A172 (cell line): Measurements from ENCODE around the gene LTBP3. TPM values are rescaled to one million over a fixed set of nuclear protein-coding genes. Genes with fewer than 3 reads are reported as not detected.
A peak's percentile ranks its signal among the peaks of the same experiment; 100 is the strongest.

Experiments
- DNase-seq: peaks from one replicate; pipeline ENCODE4 v3.0.0-alpha.2; 2015; ENCODE audit warnings: low spot score
- total RNA-seq: library from RNA; depleted of rRNA; stranded (reverse); fragments of >200 nt; shearing (Covaris generic); gene quantifications from 2 replicates; pipeline ENCODE4 v1.2.3, GENCODE V29; 2014

Gene LTBP3
- total RNA-seq, 1 experiment from 2014 or later = 25.6 TPM

DNA sequence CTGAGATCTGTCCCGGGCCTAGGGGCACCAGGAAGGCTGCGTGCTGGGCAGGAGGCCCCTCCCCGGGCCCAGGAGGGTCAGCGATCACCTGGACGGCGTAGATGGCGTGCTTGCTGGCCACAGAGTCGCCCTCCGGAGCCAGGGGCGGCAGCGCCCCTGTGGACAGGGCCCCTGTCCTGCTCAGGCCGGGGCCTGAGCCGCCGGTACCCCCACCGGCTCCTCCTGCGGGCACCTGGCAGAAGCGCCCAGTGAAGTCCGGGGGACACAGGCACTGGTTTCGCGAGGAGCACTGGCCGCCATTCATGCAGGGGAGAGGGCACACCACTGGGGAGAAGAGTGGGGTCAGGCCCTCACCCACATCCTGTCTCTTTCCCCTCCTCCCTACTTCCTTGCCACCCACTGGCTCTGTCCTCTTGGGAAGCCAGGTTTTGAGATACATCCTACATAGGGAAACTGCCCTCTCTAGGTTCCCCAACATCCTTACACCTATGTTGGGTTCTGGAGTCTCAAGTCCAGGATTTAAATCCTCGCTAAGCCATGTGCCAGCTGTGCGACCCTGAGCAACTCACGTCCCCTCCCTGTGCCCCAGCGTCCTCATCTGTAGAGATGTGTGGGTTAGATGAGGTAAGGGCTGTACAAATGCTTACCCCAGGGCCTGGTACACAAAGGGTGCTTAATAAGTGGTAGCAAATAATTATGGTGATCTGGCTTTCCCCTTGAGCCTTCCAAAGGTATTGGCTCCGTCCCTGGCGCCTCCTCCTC lies 3.9 kb downstream of the LTBP3 start:
- DNase-seq = no peak

DNA sequence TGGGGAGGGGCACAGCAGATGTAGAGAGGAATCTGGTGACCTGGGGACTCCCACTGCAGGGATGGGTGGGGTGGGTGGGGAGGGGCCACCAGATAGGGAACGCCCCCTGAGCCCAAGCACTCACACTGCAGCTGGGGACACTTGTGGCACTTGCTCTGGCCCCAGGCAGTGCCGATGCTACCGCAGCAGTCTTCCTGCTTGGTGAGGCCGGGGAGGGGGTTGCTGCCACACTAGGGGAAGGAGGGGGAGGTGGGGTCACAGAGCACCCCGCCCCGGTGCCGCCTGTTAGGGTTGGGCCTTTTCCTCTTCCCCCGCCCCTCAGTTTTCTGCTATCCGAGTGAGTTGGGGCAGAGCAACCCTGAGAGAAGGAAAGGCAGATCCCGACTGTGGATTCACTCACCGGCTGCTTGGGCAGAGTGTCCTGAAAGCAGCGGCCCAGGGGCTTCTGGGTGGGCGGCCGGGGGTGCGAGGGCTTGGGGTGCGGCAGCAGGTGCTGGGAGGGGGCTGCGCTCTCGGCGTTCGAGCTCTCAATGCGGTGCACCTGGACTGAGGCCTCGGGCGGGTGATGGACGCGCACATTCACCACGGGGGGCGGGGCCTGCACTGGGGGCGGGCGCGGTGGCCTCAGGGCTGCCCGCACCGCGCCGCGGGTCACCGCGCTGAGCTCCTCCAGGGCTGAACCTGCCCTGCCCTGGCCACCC lies 4.7 kb downstream of the LTBP3 start:
- DNase-seq = no peak

DNA sequence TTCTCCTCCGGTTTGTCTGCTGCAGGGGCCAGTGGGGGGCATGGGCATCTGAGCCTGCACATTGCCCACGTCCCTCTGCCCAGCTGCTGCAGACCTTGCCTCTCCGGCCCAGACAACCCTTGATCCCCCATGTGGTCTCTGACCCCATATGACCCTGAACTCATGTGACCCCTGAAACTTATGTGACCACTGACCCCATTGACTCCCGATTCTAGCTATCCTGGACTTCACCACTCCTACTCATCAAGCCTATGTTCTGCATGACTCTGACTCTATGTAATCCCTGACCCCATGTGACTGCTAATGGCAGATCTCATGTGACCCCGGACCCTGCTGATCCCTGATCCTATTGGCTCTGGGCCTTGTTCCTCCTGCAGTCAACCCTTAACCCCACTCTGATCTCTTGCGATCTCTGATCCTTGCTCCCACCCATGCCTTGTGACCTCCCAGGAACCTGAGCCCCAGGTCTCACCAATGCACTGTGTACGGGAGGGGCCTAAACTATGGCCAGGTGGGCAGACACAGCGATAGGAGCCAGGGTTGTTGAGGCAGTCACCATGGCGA lies 5.7 kb downstream of the LTBP3 start:
- DNase-seq = no peak

DNA sequence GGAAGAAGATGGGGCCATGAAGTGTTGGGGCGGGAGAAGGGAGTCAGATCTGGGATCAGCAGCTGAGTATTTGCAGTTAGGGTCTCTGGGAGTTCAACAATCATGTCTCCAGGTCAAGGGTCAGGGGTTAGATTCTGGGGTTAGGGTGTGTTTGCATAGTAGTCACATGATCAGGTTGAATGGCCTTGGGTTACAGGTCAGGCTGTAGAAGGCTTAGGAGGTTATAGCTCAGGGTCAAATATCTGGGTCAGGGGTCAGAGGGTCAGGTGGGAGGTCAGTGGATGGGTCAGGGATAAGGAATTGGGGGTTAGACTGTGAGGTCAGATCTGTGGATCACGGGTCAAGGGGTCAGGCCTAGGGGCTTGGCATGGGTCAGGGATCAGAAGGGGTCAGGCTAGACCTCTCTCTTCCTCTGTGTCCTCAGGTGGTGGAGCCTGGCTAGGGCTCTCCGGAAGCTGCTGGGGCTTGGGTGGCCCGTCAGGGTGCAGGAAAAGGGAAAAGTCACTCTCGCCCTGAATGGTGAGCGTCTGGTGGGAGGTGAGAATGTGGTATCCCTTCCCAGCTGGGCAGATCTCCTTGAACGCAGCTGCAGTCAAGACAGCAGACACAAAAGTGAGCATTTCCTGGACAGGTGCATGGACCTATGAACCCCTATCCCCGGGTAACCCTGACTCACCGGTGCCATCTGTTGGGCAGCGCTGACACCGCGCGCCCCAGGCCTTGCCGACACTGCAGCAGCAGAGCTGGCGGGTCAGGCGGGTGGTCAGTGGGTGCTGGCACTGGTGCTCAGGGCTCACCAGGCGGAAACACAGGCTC lies 6.4 kb downstream of the LTBP3 start:
- peak; percentile 48 for DNase-seq

DNA sequence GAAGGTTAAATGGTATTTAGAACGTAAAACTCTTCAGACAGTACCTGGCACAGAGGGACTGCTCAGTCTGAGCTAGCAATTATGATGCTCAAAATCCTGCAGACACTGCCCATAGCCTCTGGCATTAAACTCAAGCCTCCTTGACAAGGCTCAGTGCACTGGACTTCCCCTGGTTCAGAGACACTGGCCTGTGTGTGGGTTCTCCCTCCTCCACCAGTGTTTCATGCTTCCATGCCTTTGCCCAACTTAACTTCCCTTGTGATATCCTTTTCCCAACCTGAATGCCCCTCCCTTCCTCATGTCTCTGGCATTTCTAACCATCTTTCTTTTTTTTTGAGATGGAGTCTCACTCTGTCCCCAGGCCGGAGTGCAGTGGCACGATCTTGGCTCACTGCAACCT lies 9.1 kb downstream of the LTBP3 start:
- DNase-seq = no peak

DNA sequence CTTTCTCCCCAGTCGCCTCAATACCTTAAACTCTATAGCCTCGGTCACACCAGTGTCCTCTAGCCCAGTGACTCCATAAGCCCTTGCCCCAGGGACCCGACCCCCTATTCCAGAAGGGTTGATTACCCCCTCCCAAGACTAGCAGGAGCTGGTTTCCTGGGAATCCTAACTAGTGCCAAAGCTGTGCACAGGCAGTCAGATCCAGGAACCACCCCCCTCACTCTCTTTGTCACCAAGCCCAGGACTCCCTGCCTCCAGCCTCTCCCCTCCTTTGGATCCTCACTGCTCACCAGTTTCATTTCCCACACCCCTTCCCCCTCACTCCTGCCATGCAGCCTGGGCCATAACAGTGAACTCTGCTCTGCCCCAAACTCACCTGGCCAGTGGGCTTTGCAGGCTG lies 9.8 kb downstream of the LTBP3 start:
- DNase-seq = no peak

DNA sequence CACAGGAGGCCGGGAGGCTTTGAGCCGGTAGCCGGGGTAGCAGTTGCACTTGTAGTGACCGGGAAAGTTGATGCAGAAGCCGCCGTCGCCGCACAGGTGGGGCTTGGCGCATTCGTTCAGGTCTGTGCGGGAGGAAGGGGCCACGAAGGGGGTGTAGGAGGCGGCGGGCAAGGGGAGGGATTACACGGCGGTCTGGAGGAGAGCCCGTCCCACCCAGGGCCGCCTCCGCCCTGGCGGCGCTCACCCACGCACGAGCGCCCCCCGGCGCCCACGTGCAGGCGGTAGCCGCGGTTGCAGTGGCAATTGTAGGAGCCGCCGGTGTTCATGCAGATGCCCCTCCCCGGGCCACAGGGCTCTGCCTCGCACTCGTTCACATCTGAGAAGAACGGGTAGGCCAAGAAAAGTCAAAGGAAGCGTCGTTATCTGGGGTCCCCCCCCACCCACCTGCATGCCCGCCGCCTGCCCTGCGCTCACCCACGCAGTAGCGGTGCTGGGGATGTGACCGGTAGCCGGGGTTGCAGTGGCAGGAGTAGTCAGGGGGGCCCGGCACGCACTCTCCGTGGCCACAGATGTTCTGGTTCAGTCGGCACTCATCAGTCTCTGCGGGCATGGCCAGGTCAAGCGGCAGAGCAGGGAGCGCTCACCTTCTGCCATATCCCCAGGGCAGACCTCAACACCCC lies 10.6 kb downstream of the LTBP3 start:
- DNase-seq = no peak

DNA sequence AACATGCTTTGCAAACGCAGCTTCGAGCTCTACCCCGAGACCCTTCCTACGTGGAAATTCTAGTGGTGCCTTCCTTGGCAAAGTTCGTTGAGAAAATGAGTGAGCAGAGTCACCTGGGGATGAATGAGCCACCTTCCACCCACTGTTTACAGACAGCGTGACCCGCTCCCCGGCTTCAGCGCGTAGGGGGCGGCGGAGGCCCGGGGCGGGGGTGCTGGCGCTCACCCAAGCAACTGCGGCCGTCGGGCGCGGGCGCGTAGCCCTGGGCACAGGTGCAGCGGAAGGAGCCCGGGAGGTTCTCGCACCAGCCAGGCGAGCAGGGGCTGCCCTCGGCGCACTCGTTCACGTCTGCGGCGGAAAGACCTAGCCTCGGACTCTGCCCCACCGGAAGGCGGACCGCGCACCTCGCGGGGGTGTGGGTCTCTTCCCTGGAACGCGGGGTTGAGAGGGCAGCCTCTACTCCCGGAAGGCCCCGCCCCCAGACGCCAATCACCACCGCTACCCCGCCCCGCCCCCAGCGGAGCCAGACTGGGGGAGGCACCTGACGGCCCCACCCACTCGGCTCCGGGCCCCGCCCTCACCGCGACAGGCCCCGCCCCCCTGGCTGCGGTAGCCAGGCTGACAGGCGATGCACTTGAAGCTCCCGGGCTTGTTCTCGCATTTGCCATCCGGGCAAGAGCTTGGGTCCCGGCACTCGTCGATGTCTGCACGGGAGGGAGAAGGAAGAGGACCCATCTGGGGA lies 11.8 kb downstream of the LTBP3 start:
- DNase-seq = no peak

DNA sequence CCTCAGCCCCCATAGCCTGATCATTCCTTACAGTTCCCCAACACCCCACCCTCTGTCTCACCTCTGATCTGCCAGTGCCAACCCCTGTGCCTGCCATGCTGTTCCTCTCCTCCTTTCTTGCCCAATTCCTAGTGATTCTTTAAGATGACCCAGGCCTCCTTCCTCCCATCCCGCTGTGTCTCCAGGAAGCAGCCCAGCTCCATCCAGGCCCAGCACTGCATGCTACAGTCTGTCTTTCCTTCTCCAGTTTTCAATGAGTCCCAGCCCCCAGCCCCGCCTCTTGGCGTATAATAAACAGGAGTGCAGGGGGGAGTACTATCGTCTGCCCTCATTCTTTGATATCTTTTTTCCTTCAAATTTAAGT lies 12.3 kb downstream of the LTBP3 start:
- no peak for DNase-seq

DNA sequence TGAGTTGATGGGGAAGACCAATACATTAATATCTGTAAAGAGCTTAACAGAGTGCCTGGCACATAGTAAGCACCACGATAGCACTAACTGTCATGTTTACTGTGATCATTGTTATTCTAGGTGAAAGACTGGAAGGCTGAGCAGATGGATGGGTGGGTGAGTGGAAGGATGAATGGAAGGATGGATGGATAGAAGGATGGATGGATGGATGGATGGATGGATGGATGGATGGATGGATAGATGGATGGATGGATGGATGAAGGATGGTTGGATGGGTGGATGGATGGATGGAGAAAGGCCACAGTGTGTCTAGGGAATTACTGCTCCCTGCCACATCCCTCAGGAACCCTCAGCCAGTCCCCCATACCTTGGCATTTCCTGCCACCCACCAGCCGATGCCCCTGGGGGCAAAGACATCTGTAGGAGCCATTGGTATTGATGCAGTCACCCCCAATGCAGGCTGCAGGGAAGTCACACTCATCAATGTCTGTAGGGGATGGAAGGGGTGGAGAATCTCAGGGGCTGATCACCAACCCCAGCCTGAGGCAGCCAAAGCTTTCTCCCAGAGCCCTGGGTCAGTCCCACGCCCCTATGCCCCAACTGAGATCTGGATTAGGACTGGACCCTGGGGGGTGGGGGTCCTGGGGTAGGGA lies 15.3 kb downstream of the LTBP3 start:
- no peak for DNase-seq

DNA sequence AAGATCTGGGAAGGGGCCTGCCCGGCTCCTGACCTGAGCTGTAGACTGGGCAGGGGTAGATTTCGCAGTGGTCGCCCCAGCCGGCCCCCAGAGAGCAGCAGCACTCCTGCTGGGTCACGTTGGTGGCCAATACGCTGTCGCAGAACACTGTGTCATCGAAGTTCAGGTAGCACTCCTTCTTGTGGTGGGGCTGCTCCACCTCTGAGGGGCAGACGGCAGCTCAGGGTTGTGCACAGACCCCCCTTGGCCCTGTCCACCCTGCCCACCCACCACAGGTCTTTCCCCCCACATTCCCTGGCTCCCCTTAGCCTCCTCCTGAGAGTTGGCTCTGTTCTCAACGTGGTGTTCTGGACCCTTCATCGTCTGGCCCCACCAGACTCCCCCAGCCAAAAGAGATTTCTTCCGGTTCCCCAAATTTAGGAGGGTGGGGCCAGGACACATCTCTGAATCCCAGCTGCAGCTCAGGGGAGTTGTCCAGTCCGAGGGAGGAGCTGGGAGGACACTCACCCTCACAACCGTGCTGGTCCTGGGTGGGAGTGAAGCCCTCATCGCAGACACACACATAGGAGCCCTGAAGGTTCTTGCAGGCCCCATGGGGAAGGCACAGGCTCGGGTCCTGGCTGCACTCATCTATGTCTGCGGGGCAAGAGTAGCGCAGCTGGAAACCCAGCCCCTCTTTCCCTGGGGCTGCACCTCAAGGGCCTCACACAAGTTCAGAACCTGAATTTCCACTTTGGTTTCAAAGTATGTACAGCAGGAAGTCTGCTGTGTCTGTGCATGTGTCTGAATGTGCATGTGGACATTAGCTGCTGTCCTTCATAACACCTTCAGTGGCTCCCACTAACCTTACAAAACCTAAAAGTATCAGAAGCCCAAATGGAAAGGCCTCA lies 16.8 kb downstream of the LTBP3 start:
- DNase-seq = no peak

DNA sequence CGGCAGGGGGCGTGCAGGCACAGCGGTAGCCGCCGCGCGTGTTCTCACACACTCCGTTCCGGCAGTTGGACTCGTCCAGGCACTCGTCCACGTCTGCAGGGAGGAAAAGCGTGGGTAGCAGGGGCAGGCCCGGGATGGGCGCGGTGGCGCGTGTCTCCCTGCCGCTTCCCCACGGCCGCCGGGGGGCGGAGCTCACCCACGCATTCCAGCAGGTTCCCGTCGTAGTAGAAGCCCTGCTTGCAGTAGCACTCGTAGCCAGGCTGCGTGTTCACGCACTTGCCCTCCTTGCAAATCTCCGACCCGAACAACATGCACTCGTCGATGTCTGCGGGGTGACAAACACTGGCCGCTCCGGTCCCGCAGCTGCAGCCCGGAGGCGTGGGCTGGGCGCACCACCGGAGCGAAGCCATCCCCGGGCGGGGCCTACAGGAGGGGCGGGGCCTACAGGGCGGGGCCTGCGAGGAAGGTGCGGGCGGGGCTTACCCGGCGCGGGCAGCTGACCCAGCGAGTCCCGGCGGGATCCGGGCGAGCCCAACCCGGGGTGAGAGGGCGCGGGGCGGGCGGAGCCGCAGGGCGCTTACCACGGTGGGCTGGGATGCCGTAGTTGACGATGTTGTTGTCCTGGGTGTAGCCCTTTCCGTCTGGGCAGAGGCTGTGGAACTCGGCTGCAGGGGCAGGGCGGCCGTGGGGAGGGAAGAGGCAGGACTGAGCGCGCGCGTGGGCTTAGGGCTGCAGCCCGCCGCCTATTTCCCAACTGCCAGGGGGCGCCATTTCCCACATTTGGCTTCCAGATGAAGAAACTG lies 17.7 kb downstream of the LTBP3 start:
- DNase-seq = peak; percentile 49

DNA sequence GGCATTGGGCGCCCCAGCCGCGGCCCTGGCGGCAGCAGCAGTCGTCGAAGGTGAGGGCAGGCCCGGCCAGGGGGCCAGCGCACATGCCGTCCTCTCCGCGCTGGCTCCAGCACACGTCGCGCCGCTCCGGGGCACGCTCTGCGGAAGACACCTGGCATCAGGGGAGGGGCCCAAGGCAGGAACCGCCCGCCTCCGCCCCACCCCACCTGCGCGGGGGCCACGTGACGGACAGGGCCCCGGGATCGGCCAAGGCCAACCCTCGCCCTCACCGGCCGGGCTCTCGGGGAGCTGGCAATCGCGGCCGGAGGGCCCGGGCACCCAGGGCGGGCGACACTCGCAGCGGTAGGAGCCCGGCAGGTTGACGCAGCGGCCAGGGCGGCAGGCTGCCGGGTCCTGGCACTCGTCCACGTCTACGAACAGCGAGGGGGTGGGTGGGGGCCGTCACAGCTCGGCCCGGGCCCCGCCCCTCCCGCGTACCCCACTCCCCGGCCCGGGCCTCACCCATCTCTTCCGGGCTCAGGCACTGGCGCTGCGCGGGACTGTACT lies 18.3 kb downstream of the LTBP3 start:
- no peak for DNase-seq

DNA sequence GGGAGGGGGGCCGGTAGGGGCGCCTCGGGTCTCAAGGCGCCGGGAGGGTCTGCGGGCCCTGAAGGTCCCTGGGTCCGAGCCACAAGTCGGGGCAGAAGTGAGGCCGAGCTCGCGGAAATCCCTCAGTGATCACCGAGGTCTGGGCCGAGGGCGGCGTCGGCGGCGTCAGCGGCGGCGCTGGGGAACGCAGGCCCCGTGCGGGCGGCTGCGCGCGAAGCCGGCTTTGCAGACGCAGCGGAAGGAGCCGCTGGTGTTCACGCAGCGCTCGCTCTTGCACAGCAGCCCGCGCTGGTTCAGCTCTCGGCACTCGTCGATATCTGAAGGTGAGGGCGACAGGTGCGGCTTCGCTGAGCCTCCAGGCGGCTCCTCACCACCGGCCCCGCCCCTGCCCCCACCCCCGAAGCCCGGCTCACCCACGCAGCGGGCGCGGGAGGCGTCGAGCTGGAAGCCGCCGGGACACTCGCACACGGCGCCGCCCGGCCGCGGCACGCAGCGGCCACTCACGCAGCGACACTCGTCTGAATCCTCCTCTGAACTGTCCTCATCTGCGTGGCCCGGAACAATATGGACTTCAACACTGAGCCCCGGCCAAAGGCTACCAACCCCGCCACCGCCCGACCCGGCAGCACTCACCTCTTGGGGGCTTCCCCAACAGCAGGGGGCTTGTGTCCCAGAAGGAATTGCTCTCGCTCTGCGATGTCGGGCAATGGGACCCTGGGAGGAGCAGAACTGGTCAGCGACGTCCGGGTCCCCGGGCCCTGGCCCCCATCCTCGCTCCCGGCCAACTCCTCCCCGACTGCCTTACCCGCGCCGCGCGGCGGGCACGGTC lies 19.0 kb downstream of the LTBP3 start:
- DNase-seq = no peak

DNA sequence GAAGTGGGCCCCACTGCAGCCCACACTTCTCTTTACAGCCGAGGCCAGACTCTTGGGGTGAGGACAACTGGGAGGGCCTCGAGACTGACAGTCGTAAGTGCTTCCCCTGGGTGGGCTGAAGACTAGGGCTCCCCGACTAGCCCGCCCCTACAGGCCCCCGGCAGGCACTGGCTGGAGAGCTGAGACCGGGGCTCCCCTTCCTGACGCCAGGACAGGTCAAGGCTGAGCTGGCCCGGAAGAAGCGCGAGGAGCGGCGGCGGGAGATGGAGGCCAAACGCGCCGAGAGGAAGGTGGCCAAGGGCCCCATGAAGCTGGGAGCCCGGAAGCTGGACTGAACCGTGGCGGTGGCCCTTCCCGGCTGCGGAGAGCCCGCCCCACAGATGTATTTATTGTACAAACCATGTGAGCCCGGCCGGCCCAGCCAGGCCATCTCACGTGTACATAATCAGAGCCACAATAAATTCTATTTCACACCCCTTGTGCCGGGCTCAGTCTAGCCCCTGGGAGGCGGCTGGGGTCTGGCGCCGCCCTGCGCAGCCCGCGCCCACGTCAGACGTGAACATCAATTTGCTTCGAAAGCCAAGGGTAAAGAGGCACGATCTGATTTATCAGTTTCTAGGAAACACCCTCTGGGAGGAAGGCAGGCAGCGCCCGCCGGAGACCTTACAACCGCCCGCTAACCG lies 19.8 kb downstream of the LTBP3 start:
- DNase-seq = no peak

DNA sequence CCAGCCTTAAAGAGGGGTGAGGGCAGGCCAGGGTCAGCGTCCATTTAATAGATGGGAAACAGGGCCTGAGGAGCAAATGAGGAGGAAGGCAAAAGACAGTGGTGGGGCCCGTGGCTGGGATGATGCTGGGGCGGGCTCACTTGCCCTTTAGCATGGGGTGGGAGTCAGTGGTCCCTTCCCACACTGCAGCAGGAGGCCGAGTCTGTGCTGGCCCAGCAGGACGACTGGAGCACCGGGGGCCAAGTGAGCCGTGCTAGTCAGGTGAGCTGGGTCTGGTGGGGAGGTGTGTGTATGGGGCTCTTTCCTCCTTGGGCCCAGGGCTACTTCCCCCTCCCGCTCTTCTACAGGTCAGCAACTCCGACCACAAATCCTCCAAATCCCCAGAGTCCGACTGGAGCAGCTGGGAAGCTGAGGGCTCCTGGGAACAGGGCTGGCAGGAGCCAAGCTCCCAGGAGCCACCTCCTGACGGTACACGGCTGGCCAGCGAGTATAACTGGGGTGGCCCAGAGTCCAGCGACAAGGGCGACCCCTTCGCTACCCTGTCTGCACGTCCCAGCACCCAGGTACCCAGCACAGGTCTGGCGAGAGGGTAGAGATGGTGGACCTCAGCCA lies 20.4 kb downstream of the LTBP3 start:
- no peak for DNase-seq

DNA sequence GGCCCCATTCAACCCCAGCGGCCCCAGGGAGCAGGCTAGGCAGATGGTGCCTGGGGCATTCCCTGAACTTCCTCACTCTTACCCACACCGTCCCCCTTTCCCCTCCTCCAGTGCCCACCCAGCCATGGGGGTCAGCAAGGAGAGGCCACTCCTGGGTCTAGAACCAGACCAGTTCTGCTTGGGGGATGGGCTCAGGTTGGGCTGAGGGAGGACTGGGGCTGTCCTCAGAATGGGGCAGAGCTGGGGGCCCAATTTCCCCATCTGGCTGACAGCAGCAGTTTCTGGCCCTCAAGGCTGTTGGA lies 20.9 kb downstream of the LTBP3 start:
- no peak for DNase-seq
